H1 (cell line): ENCODE measurements around the gene RIMBP2. TPM values are rescaled to one million over a fixed set of nuclear protein-coding genes. Genes with fewer than 3 reads are reported as not detected.

Experiments
- CTCF ChIA-PET: fragments of 300-600 bp; sonication (Branson Sonifier 250); formaldehyde crosslinking; loops from one replicate; lab custom pipeline; 2021; ENCODE audit not compliant: partially characterized antibody; lab: Charles Lee
- POLR2A ChIA-PET: fragments of 300-600 bp; sonication (Branson Sonifier 250); formaldehyde crosslinking; loops from one replicate; lab custom pipeline; 2021; ENCODE audit warnings: inconsistent platforms; ENCODE audit not compliant: partially characterized antibody; lab: Charles Lee
- DNase-seq, 2 experiments: peaks; one replicate each; pipeline versions ENCODE4 v3.0.0 to v3.0.0-alpha.2; 2010 to 2022; ENCODE audit warnings: low spot score in 2 of 2, low read depth in 1 of 2, mixed read lengths in 1 of 2
- FAIRE-seq: peaks from 2 replicates; lab custom pipeline; 2011; peaks lifted over from hg19 to GRCh38; lab: Jason Lieb, UNC
- H2AFZ ChIP-seq: 2 replicates; pipeline ENCODE4 v1.8.1; 2012; ENCODE audit warnings: low read length, inconsistent platforms
- H2AK5ac ChIP-seq: 2 replicates; pipeline ENCODE4 v1.6.1; 2013; ENCODE audit warnings: low read depth, low read length
- H2BK120ac ChIP-seq: replicated peaks from 2 replicates; pipeline ENCODE3; 2013; ENCODE audit warnings: low read depth, low read length, inconsistent platforms
- H2BK12ac ChIP-seq: 2 replicates; pipeline ENCODE4 v1.6.1; 2013; ENCODE audit warnings: low read depth, low read length
- H2BK15ac ChIP-seq: 2 replicates; pipeline ENCODE4 v1.6.1; 2013; ENCODE audit warnings: low read length
- H2BK20ac ChIP-seq: 2 replicates; pipeline ENCODE4 v1.6.1; 2013; ENCODE audit warnings: low read length
- H2BK5ac ChIP-seq: 2 replicates; pipeline ENCODE4 v1.6.1; 2013; ENCODE audit warnings: low read depth, low read length
- H3K14ac ChIP-seq: 2 replicates; pipeline ENCODE4 v1.6.1; 2013; ENCODE audit warnings: inconsistent platforms; ENCODE audit not compliant: insufficient read length
- H3K18ac ChIP-seq: 2 replicates; pipeline ENCODE4 v1.6.1; 2013; ENCODE audit warnings: low read length; ENCODE audit errors: extremely low read depth
- H3K23ac ChIP-seq: 2 replicates; pipeline ENCODE4 v1.6.1; 2013; ENCODE audit warnings: inconsistent platforms; ENCODE audit not compliant: insufficient read length
- H3K23me2 ChIP-seq: 2 replicates; pipeline ENCODE4 v1.6.1; 2013; ENCODE audit warnings: low read depth, low read length
- H3K27ac ChIP-seq: 2 replicates; pipeline ENCODE4 v1.6.1; 2011; ENCODE audit warnings: low read depth, low read length, inconsistent platforms
- H3K27me3 ChIP-seq, 4 experiments: replicated peaks in 1 of 4; 1 replicate in 1 of 4; 2 replicates in 3 of 4; pipeline versions ENCODE4 v1.6.1 to v1.8.1; 2011 to 2013; ENCODE audit warnings: low read length in 3 of 4, mild to moderate bottlenecking in 3 of 4, inconsistent platforms in 2 of 4, mixed read lengths in 2 of 4, moderate library complexity in 1 of 4; ENCODE audit not compliant: control insufficient read depth in 3 of 4, insufficient read depth in 3 of 4; ENCODE audit errors: extremely low read depth in 1 of 4
- H3K36me3 ChIP-seq, 4 experiments: 2 replicates each; pipeline versions ENCODE4 v1.6.1 to v1.8.1; 2011 to 2013; ENCODE audit warnings: mild to moderate bottlenecking in 4 of 4, low read length in 3 of 4, moderate library complexity in 2 of 4, control low read depth in 1 of 4, inconsistent platforms in 1 of 4; ENCODE audit not compliant: insufficient read depth in 4 of 4, control insufficient read depth in 2 of 4
- H3K4ac ChIP-seq: replicated peaks from 2 replicates; pipeline ENCODE3; 2013; ENCODE audit warnings: low read length, low read depth, mixed read lengths, inconsistent platforms; ENCODE audit not compliant: insufficient read length
- H3K4me1 ChIP-seq, 4 experiments: replicated peaks in 1 of 4; 1 replicate in 1 of 4; 2 replicates in 3 of 4; pipeline versions ENCODE4 v1.6.1 to v1.8.1; 2011 to 2013; ENCODE audit warnings: low read length in 3 of 4, inconsistent platforms in 2 of 4, mixed read lengths in 1 of 4; ENCODE audit not compliant: insufficient read depth in 4 of 4, control insufficient read depth in 3 of 4
- H3K4me2 ChIP-seq, 2 experiments: 2 replicates each; pipeline versions ENCODE4 v1.6.1 to v1.8.1; 2011 to 2013; ENCODE audit warnings: low read depth in 2 of 2, low read length in 2 of 2, control low read depth in 1 of 2, inconsistent platforms in 1 of 2, mild to moderate bottlenecking in 1 of 2; ENCODE audit not compliant: insufficient read depth in 1 of 2
- H3K4me3 ChIP-seq, 4 experiments: fragments of 200-600, 300-600 bp in 1 of 4; sonication (generic), shearing (Covaris generic), sonication (Bioruptor Twin) in 1 of 4; 2 replicates each; pipeline versions ENCODE4 v1.5.1 to v1.8.1; 2011 to 2016; ENCODE audit warnings: low read length in 4 of 4, low read depth in 3 of 4, control low read depth in 2 of 4, inconsistent platforms in 2 of 4, mild to moderate bottlenecking in 2 of 4, mixed read lengths in 1 of 4, moderate library complexity in 1 of 4; ENCODE audit not compliant: insufficient read depth in 2 of 4; ENCODE audit errors: extremely low read depth in 1 of 4
- H3K56ac ChIP-seq: replicated peaks from 2 replicates; pipeline ENCODE3; 2013; ENCODE audit warnings: low read depth, mild to moderate bottlenecking, mixed read lengths, low read length, inconsistent platforms; ENCODE audit not compliant: insufficient read length
- H3K79me1 ChIP-seq: 2 replicates; pipeline ENCODE4 v1.6.1; 2013; ENCODE audit warnings: low read depth, low read length, control low read depth
- H3K79me2 ChIP-seq, 2 experiments: 2 replicates each; pipeline versions ENCODE4 v1.6.1 to v1.8.1; 2012 to 2013; ENCODE audit warnings: low read length in 2 of 2, mild to moderate bottlenecking in 2 of 2, inconsistent platforms in 1 of 2; ENCODE audit not compliant: insufficient read depth in 2 of 2, control insufficient read depth in 1 of 2
- H3K9ac ChIP-seq, 4 experiments: replicated peaks in 1 of 4; 1 replicate in 1 of 4; 2 replicates in 3 of 4; pipeline versions ENCODE4 v1.6.1 to v1.8.1; 2011 to 2013; ENCODE audit warnings: low read depth in 3 of 4, low read length in 3 of 4, control low read depth in 2 of 4, mild to moderate bottlenecking in 2 of 4, moderate library complexity in 2 of 4, inconsistent platforms in 1 of 4; ENCODE audit errors: extremely low read depth in 1 of 4
- H3K9me3 ChIP-seq, 2 experiments: 2 replicates each; pipeline versions ENCODE4 v1.6.1 to v1.8.1; 2012 to 2013; ENCODE audit warnings: mild to moderate bottlenecking in 2 of 2, moderate library complexity in 2 of 2, control low read depth in 1 of 2, inconsistent platforms in 1 of 2, low read depth in 1 of 2, low read length in 1 of 2, mixed read lengths in 1 of 2; ENCODE audit not compliant: insufficient read depth in 2 of 2
- H4K20me1 ChIP-seq, 2 experiments: replicated peaks in 1 of 2; 2 replicates each; pipeline versions ENCODE3 to v1.8.1; 2011 to 2013; ENCODE audit warnings: inconsistent platforms in 2 of 2, low read length in 2 of 2, mild to moderate bottlenecking in 1 of 2; ENCODE audit not compliant: insufficient read depth in 2 of 2, control insufficient read depth in 1 of 2
- H4K5ac ChIP-seq: 2 replicates; pipeline ENCODE4 v1.6.1; 2013; ENCODE audit warnings: low read length, low read depth, mixed read lengths, inconsistent platforms; ENCODE audit not compliant: insufficient read length
- H4K8ac ChIP-seq: 2 replicates; pipeline ENCODE4 v1.8.0; 2013; ENCODE audit warnings: mild to moderate bottlenecking, moderate library complexity, low read length, inconsistent platforms; ENCODE audit not compliant: insufficient read depth; ENCODE audit errors: extremely low read depth
- H4K91ac ChIP-seq: replicated peaks from 2 replicates; pipeline ENCODE3; 2013; ENCODE audit warnings: low read length, mixed read lengths, inconsistent platforms; ENCODE audit not compliant: insufficient read length
- BCL11A ChIP-seq, 2 experiments: IDR thresholded peaks; one replicate each; pipeline ENCODE4 v1.6.1; 2011; ENCODE audit warnings: low read depth in 2 of 2, low read length in 2 of 2, mild to moderate bottlenecking in 2 of 2
- BRCA1 ChIP-seq: IDR thresholded peaks from 2 replicates; pipeline ENCODE4 v1.6.1; 2012; ENCODE audit warnings: low read depth, low read length, improper control_type of control experiment
- E2F6 ChIP-seq: IDR thresholded peaks from 2 replicates; pipeline ENCODE4 v1.6.1; 2012; ENCODE audit warnings: inconsistent platforms
- EP300 ChIP-seq, 2 experiments: IDR thresholded peaks; 1 replicate in 1 of 2; 2 replicates in 1 of 2; pipeline ENCODE4 v1.6.1; 2011 to 2012; ENCODE audit warnings: low read depth in 2 of 2, low read length in 2 of 2, mild to moderate bottlenecking in 2 of 2, borderline replicate concordance in 1 of 2, inconsistent platforms in 1 of 2, moderate library complexity in 1 of 2
- KDM1A ChIP-seq: fragments of 200-600, 300-600 bp; sonication (generic); IDR thresholded peaks from 2 replicates; pipeline ENCODE4 v1.7.1; 2016; ENCODE audit warnings: mild to moderate bottlenecking, low read length, borderline replicate concordance
- KDM5A ChIP-seq: fragments of 200-600 bp; IDR thresholded peaks from 2 replicates; pipeline ENCODE4 v1.7.1; 2012; ENCODE audit warnings: mild to moderate bottlenecking, low read length, inconsistent platforms, mixed read lengths
- MAX ChIP-seq: IDR thresholded peaks from 2 replicates; pipeline ENCODE4 v1.6.1; 2012; ENCODE audit warnings: inconsistent platforms
- SAP30 ChIP-seq: fragments of 300-600 bp; sonication (generic); IDR thresholded peaks from 2 replicates; pipeline ENCODE4 v1.7.1; 2012; ENCODE audit warnings: low read length, moderate library complexity, mild to moderate bottlenecking, inconsistent platforms; ENCODE audit not compliant: insufficient read depth, insufficient replicate concordance
- SIN3A ChIP-seq, 2 experiments: IDR thresholded peaks in 1 of 2; conservative IDR thresholded peaks in 1 of 2; 2 replicates each; pipeline ENCODE4 v1.6.1; 2011 to 2012; ENCODE audit warnings: low read length in 2 of 2, improper control_type of control experiment in 1 of 2, low read depth in 1 of 2, mild to moderate bottlenecking in 1 of 2
- SIRT6 ChIP-seq: IDR thresholded peaks from one replicate; pipeline ENCODE4 v1.7.1; 2012; ENCODE audit warnings: low read length, inconsistent platforms
- SP1 ChIP-seq: IDR thresholded peaks from 2 replicates; pipeline ENCODE4 v1.6.1; 2011; ENCODE audit warnings: low read depth, low read length
- SP4 ChIP-seq: IDR thresholded peaks from 2 replicates; pipeline ENCODE4 v1.6.1; 2012; ENCODE audit warnings: low read length, inconsistent platforms
- SRF ChIP-seq: IDR thresholded peaks from 2 replicates; pipeline ENCODE4 v1.6.1; 2011; ENCODE audit warnings: mild to moderate bottlenecking, low read depth, low read length, moderate library complexity
- SUZ12 ChIP-seq: fragments of 200-600 bp; sonication (generic); IDR thresholded peaks from 2 replicates; pipeline ENCODE4 v1.6.1; 2012; ENCODE audit warnings: mild to moderate bottlenecking, inconsistent platforms, low read length, moderate library complexity, mixed read lengths
- WGBS, 2 experiments: shearing (Covaris generic) in 1 of 2; methylation state at CpG; one replicate each; pipeline versions ENCODE4 v1.1.6 to v1.1.7; 2013 to 2015; ENCODE audit warnings: low lambda C conversion rate in 2 of 2, mixed read lengths in 2 of 2, inconsistent platforms in 1 of 2, low coverage in 1 of 2, missing lambda C conversion rate in 1 of 2; ENCODE audit not compliant: insufficient replicate concordance in 2 of 2, insufficient coverage in 1 of 2, insufficient read length in 1 of 2; ENCODE audit errors: extremely low coverage in 1 of 2, missing lambda C conversion rate in 1 of 2; 5-methylcytosine and 5-hydroxymethylcytosine counted together
- polyA plus RNA-seq, 7 experiments: library from polyadenylated mRNA; depleted of rRNA in 3 of 7; stranded (reverse) in 5 of 7; unstranded in 2 of 7; fragments of >200 nt in 5 of 7; fragments of 200-250 nt in 2 of 7; gene quantifications; 1 replicate in 5 of 7; 2 replicates in 1 of 7; 4 replicates in 1 of 7; pipeline versions ENCODE4 v1.2.1 to v1.2.3, GENCODE V29; 2011 to 2013; ENCODE audit warnings: missing spikeins in 2 of 7, mixed read lengths in 2 of 7
- total RNA-seq: library from RNA; stranded (reverse); fragmentation: NEBNext Ultra II Directional; extraction: Animal tissue kit (Norgen Biotek cat#: 25700); gene quantifications from 2 replicates; pipeline ENCODE4 v1.2.1, GENCODE V29; 2021

The RIMBP2 gene
- total and polyA plus RNA-seq, 2 of the 8 experiments (the other 6 are each of a cell fraction or from before 2014, with no cell fraction given): 0.18 to 0.65 TPM

- WGBS, 2 experiments: 81% methylated on average over 9 of the region's 9 CpGs; no CpG with 5 or more reads in 1 of the 2 experiments
- H3K9ac ChIP-seq: no peak overlapping the region
- H2BK20ac ChIP-seq: no peak overlapping the region
- no peaks in the 10 kb centered on the region for H4K20me1 ChIP-seq
- CTCF ChIA-PET: interaction anchor here (1.6 kb wide), 1 partner anchor 11 kb away, joined by 3 read pairs; no protein-coding TSS in a partner anchor
- peak overlapping the region; percentile 60; the same call in 1 of the 2 replicates for H4K8ac ChIP-seq
- no peak overlapping the region for H3K27ac ChIP-seq
- no peak overlapping the region for H2BK12ac ChIP-seq
- no peak overlapping the region for H3K4me3 ChIP-seq
- no peaks in the 10 kb centered on the region for H3K23me2 ChIP-seq
- H3K79me2 ChIP-seq: no peaks in the 10 kb centered on the region
- H3K79me1 ChIP-seq: no peaks in the 10 kb centered on the region
- FAIRE-seq: no peak
- H3K4me2 ChIP-seq: no peak overlapping the region
- H2BK15ac ChIP-seq: no peak overlapping the region
- POLR2A ChIA-PET: no interaction called here
- H3K56ac ChIP-seq: no peak overlapping the region
- peaks cover 0 to 2% (median 0%) of the 10 kb centered on the region in 4 experiments; a peak in 1 of 7 replicates for H3K27me3 ChIP-seq
- TF ChIP-seq SP1 (no peak), KDM1A (no peak), SIN3A (conservative IDR thresholded peaks at IDR 0.05 in 1 of 2, IDR thresholded peaks at IDR 0.05 in 1 of 2; ENCODE audit: low read depth in 1 of 2, low read length in 2 of 2) (no peak), BCL11A (IDR thresholded peaks at IDR 0.05; ENCODE audit: low read depth in 2 of 2, low read length in 2 of 2) (no peak), SRF (no peak), SAP30 (no peak), KDM5A (no peak), BRCA1 (no peak), E2F6 (no peak), SP4 (no peak), SUZ12 (no peak), MAX (no peak), EP300 (IDR thresholded peaks at IDR 0.05; ENCODE audit: borderline replicate concordance in 1 of 2, low read depth in 2 of 2, low read length in 2 of 2) (no peak), SIRT6 (no peak)
- no peak overlapping the region for H2BK5ac ChIP-seq
- H3K9me3 ChIP-seq: no peaks in the 10 kb centered on the region
- no peak overlapping the region for H3K4ac ChIP-seq
- H3K23ac ChIP-seq: no peak overlapping the region
- H2AK5ac ChIP-seq: no peak overlapping the region
- H4K5ac ChIP-seq: no peak overlapping the region
- H3K18ac ChIP-seq: no peak overlapping the region
- H2AFZ ChIP-seq: no peak overlapping the region
- H3K14ac ChIP-seq: no peak overlapping the region
- H3K4me1 ChIP-seq: peaks cover 5 to 15% (median 8%) of the 10 kb centered on the region in 4 experiments
- H2BK120ac ChIP-seq: no peak overlapping the region
- DNase-seq: no peak
- no peak overlapping the region for H4K91ac ChIP-seq
- no peaks in the 10 kb centered on the region for H3K36me3 ChIP-seq
These were observed 238.4 kb downstream of the RIMBP2 start for GRCh38 chr12:130477701-130478100.
